Measurements from ENCODE around the gene CTCF.
A peak's percentile ranks its signal among the peaks of the same experiment; 100 is the strongest.

Gene CTCF

DNA sequence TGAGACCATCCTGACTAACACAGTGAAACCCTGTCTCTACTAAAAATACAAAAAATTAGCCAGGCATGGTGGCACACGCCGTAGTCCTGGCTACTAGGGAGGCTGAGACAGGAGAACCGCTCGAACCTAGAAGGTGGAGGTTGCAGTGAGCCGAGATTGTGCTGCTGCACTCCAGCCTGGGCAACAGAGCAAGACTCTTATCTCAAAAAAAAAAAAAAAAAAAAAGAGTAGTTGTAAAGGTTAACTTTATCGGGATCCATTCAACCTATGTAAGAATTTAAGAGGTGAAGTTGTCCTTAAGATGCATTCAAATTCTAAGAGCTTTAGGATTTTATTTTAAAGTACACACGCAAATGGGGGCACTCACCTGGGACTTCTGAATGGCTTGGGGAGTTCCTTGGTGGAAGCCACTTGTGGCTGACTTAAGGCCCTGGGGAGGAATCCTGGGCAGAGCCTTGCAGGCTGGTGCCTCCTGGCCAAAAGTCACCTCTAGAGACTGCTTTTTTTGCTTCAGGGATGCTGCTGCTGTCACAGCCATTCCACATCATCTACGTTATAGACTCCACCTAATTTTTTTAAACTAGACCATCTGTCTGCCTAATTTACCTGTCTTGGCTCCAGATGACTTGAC, 3.3 kb downstream of the CTCF start:
- no peaks in the 10 kb centered on the region for H3K9me3 ChIP-seq (ENCODE audit: insufficient read depth, low read depth, low read length)
- WGBS = 97% methylated on average over 8 of the region's 8 CpGs
- no peak overlapping the region for H3K27ac ChIP-seq (ENCODE audit: low read depth, low read length)
- no peak overlapping the region for H3K9ac ChIP-seq (ENCODE audit: low read depth, low read length)
- H3K4me3 ChIP-seq (ENCODE audit: low read length) = no peak overlapping the region
- H3K36me3 ChIP-seq (ENCODE audit: insufficient read depth, low read length) = no peaks in the 10 kb centered on the region; the same call in 1 of the 2 replicates
- peaks cover 11% of the 10 kb centered on the region; the same call in 1 of the 2 replicates for H3K4me1 ChIP-seq (ENCODE audit: insufficient read depth, low read length)
- no peaks in the 10 kb centered on the region for H3K27me3 ChIP-seq (ENCODE audit: insufficient read depth, low read length)

DNA sequence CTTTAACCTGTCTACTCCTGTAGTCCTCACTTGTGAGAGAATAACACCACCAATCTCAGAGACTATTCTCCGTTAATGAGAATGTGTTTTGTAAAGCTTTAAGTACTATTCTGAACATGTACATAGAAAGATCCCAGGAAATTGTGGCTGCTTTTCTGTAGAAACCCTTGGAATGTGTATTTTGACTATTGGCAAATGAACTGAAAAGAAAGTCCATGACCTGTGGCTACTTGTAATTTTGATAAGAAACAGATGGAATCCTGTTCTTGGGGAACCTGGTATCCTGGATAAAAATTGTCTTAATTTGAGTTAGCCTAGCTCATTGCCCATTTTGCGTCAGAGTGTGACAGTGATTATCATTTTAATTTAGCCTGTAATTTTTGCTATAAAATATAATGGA, 9.1 kb downstream of the CTCF start:
- Histone ChIP-seq H3K36me3 (ENCODE audit: insufficient read depth, low read length) (peaks cover 44% of the 10 kb centered on the region), H3K9ac (ENCODE audit: low read depth, low read length) (no peak overlapping the region), H3K27ac (ENCODE audit: low read depth, low read length) (no peak overlapping the region), H3K9me3 (ENCODE audit: insufficient read depth, low read depth, low read length) (no peaks in the 10 kb centered on the region), H3K4me3 (ENCODE audit: low read length) (no peak overlapping the region), H3K27me3 (ENCODE audit: insufficient read depth, low read length) (no peaks in the 10 kb centered on the region), H3K4me1 (ENCODE audit: insufficient read depth, low read length) (no peaks in the 10 kb centered on the region)
- 100% methylated on average over 2 of the region's 2 CpGs for WGBS

DNA sequence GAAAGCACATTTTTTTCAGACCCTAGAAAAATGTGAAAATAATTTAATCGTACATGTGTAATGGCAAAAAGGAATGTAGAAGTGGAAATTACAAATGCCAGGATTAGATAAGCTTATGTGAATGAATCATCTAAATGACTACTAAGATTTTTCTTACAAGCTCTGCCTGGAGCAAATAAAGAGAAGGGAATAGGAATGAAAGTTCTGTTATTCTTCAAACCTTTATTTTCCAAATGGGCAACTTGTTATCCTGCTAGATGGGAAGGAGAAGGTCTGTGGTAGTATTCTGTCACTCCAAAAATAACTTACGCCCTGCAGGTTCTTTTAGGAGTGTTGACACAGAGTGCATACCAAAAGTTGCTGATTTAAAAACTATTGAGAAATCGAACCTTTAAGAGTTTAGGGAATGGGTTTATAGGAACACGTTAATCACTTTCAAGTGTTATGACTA, 9.7 kb downstream of the CTCF start:
- no peaks in the 10 kb centered on the region for H3K9me3 ChIP-seq (ENCODE audit: insufficient read depth, low read depth, low read length)
- no peak overlapping the region for H3K27ac ChIP-seq (ENCODE audit: low read depth, low read length)
- no peaks in the 10 kb centered on the region for H3K27me3 ChIP-seq (ENCODE audit: insufficient read depth, low read length)
- H3K36me3 ChIP-seq (ENCODE audit: insufficient read depth, low read length) = peaks cover 44% of the 10 kb centered on the region
- no peak overlapping the region for H3K9ac ChIP-seq (ENCODE audit: low read depth, low read length)
- no peaks in the 10 kb centered on the region for H3K4me1 ChIP-seq (ENCODE audit: insufficient read depth, low read length)
- no peak overlapping the region for H3K4me3 ChIP-seq (ENCODE audit: low read length)
- WGBS = 97% methylated on average over 4 of the region's 4 CpGs

DNA sequence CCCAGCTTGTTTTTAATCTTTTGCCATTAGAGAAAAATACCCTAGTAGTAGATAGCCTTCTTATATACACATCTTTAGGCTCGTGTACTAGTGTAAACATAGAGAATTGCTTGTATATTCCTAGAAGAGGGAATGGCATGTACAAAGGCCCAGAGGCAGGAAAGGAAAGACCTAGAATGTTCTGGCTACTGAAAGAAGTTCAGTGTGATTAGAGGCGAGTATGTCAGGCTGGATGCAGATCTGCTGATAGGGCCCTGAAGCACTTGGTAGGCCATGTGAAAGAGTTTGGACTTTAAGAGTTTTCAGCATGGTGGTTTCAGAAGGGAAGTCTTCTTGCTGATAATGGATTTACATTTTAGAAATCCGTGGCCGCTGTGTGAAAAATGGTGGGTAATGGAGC, 17.4 kb downstream of the CTCF start:
- Histone ChIP-seq H3K4me3 (ENCODE audit: low read length) (no peak overlapping the region), H3K9ac (ENCODE audit: low read depth, low read length) (no peak overlapping the region), H3K36me3 (ENCODE audit: insufficient read depth, low read length) (peaks cover 41% of the 10 kb centered on the region), H3K9me3 (ENCODE audit: insufficient read depth, low read depth, low read length) (no peaks in the 10 kb centered on the region), H3K27me3 (ENCODE audit: insufficient read depth, low read length) (no peaks in the 10 kb centered on the region), H3K27ac (ENCODE audit: low read depth, low read length) (no peak overlapping the region), H3K4me1 (ENCODE audit: insufficient read depth, low read length) (no peaks in the 10 kb centered on the region)
- WGBS = 92% methylated on average over 4 of the region's 4 CpGs

DNA sequence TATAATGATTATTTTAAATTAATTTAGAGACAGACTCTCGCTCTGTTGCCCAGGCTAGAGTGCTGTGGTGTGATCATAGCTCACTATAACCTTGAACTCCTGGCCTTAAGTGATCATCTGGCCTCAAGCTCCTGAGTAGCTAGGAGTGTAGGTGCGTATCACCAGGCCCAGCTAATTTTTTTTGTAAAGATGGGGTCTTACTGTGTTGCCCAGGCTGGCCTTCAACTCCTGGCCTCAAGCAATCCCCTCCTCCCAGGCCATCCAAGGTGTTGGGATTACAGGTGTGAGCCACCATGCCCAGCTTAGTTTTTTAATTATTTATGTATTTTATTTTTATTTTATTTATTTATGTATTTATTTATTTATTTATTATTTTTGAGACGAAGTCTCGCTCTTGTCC, 17.9 kb downstream of the CTCF start:
- WGBS = 96% methylated on average over 4 of the region's 4 CpGs

DNA sequence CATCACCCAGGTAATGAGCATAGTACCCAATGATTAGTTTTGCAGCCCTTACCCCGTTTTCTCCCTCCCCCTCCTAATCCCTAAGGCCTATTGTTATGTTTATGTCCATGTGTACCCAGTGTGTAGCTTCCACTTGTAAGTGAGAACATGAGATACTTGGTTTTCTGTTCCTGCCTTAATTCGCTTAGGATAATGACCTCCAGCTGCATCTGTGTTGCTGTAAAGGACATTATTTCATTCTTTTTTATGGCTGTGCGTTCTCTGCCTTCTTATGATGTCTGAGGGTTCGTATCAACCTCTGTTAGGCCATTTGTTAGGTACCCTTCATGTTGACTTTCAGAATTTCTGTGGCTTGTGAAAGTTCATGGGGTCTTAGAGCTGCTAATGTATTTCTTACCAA, 31.0 kb downstream of the CTCF start:
- Histone ChIP-seq H3K36me3 (ENCODE audit: insufficient read depth, low read length) (peaks cover 8% of the 10 kb centered on the region; the same call in 1 of the 2 replicates), H3K9ac (ENCODE audit: low read depth, low read length) (no peak overlapping the region), H3K27me3 (ENCODE audit: insufficient read depth, low read length) (no peaks in the 10 kb centered on the region), H3K27ac (ENCODE audit: low read depth, low read length) (peak overlapping the region; percentile 94; the same call in 1 of the 2 replicates), H3K4me1 (ENCODE audit: insufficient read depth, low read length) (peaks cover 32% of the 10 kb centered on the region), H3K9me3 (ENCODE audit: insufficient read depth, low read depth, low read length) (no peaks in the 10 kb centered on the region), H3K4me3 (ENCODE audit: low read length) (peak overlapping the region; percentile 15; the same call in 1 of the 2 replicates)
- 52% methylated on average over 3 of the region's 4 CpGs for WGBS

More for the DNA sequence above, 17.9 kb downstream of the CTCF start:
- H3K9me3 ChIP-seq (ENCODE audit: insufficient read depth, low read depth, low read length) = no peaks in the 10 kb centered on the region
- no peak overlapping the region for H3K27ac ChIP-seq (ENCODE audit: low read depth, low read length)
- H3K36me3 ChIP-seq (ENCODE audit: insufficient read depth, low read length) = peaks cover 36% of the 10 kb centered on the region
- no peaks in the 10 kb centered on the region for H3K4me1 ChIP-seq (ENCODE audit: insufficient read depth, low read length)
- H3K4me3 ChIP-seq (ENCODE audit: low read length) = no peak overlapping the region
- H3K27me3 ChIP-seq (ENCODE audit: insufficient read depth, low read length) = no peaks in the 10 kb centered on the region
- H3K9ac ChIP-seq (ENCODE audit: low read depth, low read length) = no peak overlapping the region

DNA sequence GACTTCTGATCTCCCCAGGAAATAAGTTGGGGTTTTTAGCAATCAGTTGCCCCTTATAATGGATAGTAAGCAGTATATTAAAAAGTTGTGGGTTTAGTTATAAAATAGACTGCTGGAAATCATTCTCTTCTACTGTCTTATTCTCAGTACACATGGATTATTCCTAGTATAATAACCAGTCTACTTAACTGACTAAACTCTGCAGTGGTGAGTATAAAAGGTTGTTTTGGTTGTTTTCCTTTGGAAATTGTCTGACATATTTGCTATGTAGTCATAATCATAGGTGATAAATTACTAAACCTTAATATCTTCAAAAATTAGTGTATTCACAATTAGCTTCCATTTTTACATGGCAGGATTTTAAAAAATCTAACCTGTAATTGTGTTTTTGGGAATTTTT, 31.4 kb downstream of the CTCF start:
- Histone ChIP-seq H3K27ac (ENCODE audit: low read depth, low read length) (peak overlapping the region; percentile 94; the same call in 1 of the 2 replicates), H3K9me3 (ENCODE audit: insufficient read depth, low read depth, low read length) (no peaks in the 10 kb centered on the region), H3K9ac (ENCODE audit: low read depth, low read length) (no peak overlapping the region), H3K4me1 (ENCODE audit: insufficient read depth, low read length) (peaks cover 32% of the 10 kb centered on the region), H3K36me3 (ENCODE audit: insufficient read depth, low read length) (peaks cover 6% of the 10 kb centered on the region; the same call in 1 of the 2 replicates), H3K27me3 (ENCODE audit: insufficient read depth, low read length) (no peaks in the 10 kb centered on the region), H3K4me3 (ENCODE audit: low read length) (peak overlapping the region; percentile 1; the same call in 1 of the 2 replicates)

DNA sequence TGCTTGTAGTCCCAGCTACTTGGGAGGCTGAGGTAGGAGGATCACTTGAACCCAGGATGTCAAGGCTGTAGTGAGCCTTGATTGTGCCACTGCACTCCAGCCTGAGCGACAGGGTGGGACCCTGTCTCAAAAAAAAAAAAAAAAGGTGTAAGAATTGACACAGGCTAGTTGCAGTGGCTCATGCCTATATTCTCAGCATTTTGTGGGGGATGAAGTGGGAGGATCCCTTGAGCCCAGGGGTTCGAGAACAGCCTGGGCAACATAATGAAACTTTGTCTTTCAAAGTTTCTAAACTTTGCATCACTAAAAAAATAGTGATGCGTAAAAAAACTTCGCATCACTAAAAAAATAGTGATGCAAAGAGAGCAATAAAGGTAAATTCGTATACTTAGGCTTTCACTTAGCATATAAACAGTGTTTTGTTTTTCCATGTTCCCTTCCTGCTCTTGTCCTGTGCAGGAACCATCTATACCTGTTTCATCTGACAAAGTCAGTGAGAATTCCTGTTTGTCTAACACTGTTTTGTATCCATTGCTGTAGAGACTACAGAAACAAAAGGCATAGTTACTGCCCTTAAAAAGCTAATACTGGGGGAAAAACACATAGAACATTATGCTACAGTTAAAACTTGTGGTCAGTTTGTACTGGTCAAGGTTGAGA, 32.1 kb downstream of the CTCF start:
- peak overlapping the region; percentile 1; the same call in 1 of the 2 replicates for H3K9ac ChIP-seq (ENCODE audit: low read depth, low read length)
- no peaks in the 10 kb centered on the region for H3K9me3 ChIP-seq (ENCODE audit: insufficient read depth, low read depth, low read length)
- peak overlapping the region; percentile 8; the same call in 1 of the 2 replicates for H3K4me3 ChIP-seq (ENCODE audit: low read length)
- H3K4me1 ChIP-seq (ENCODE audit: insufficient read depth, low read length) = peaks cover 32% of the 10 kb centered on the region
- peaks cover 4% of the 10 kb centered on the region; the same call in 1 of the 2 replicates for H3K36me3 ChIP-seq (ENCODE audit: insufficient read depth, low read length)
- peak overlapping the region; percentile 94; the same call in 1 of the 2 replicates for H3K27ac ChIP-seq (ENCODE audit: low read depth, low read length)
- 55% methylated on average over 5 of the region's 5 CpGs for WGBS
- H3K27me3 ChIP-seq (ENCODE audit: insufficient read depth, low read length) = no peaks in the 10 kb centered on the region

DNA sequence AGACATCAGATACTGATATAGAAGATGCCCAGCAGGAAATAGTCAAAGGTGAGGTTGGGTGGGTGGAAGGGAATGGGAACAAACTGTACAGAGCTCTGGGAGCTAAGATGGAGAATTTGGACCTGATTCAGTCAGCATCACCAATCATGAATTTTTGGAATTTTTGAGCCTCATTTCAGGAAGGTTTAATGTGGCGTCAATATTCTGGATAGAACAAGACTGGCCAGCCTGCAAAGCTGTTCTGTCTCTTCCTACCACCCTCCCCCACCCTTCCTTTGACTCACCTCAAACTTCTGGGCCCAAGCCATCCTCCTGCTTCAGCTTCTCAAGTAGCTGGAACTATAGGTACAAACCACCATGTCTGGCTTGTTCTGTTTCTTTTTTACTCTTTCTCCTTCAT, 32.6 kb downstream of the CTCF start:
- WGBS = 97% methylated on average over 1 of the region's 1 CpG
- no peaks in the 10 kb centered on the region for H3K27me3 ChIP-seq (ENCODE audit: insufficient read depth, low read length)
- H3K4me3 ChIP-seq (ENCODE audit: low read length) = peak overlapping the region; percentile 8; the same call in 1 of the 2 replicates
- no peaks in the 10 kb centered on the region for H3K36me3 ChIP-seq (ENCODE audit: insufficient read depth, low read length)
- H3K27ac ChIP-seq (ENCODE audit: low read depth, low read length) = peak overlapping the region; percentile 94
- H3K4me1 ChIP-seq (ENCODE audit: insufficient read depth, low read length) = peaks cover 32% of the 10 kb centered on the region
- H3K9me3 ChIP-seq (ENCODE audit: insufficient read depth, low read depth, low read length) = no peaks in the 10 kb centered on the region
- H3K9ac ChIP-seq (ENCODE audit: low read depth, low read length) = peak overlapping the region; percentile 1; the same call in 1 of the 2 replicates

DNA sequence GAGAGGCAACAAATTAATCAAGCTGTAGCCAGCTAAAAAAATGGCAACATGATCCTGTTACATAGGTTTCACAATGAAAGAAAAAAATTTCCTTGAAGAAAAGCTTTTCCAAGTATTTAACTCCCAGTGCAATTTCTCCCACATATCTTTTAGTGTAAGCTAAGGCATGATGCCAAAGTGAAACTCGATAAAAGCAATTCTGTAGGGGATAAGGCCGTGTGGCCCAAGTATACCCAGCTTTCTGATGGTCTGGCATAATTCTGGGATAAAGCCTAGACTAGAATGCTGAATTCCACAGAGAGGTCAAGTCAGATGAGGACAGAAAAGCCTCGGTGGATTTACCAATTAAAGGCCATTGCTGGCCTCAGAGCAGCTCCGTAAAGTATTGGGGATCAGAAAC, 36.2 kb downstream of the CTCF start:
- Histone ChIP-seq H3K27me3 (ENCODE audit: insufficient read depth, low read length) (no peaks in the 10 kb centered on the region), H3K4me3 (ENCODE audit: low read length) (no peak overlapping the region), H3K9me3 (ENCODE audit: insufficient read depth, low read depth, low read length) (no peaks in the 10 kb centered on the region), H3K27ac (ENCODE audit: low read depth, low read length) (no peak overlapping the region), H3K36me3 (ENCODE audit: insufficient read depth, low read length) (no peaks in the 10 kb centered on the region), H3K4me1 (ENCODE audit: insufficient read depth, low read length) (peaks cover 28% of the 10 kb centered on the region), H3K9ac (ENCODE audit: low read depth, low read length) (no peak overlapping the region)
- 94% methylated on average over 4 of the region's 4 CpGs for WGBS

DNA sequence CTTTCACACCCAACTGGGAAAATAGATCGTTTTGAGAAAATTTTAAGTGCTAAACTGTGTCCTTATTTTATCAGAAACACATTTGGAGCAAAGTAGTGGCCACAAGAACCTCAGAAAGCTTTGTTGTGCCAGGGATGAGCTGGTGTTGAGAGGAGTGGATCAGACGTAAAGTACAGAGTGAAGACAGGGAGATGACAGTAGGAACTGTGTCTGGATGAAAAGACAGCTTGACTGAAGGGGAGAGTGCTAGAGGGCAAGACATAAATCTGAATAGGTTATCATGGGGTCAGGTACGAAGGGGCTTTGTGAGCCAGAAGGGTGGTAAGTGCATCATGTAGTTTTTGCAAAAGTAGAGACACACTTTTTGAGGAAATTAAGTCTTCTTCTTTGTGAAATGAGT, 43.3 kb downstream of the CTCF start:
- Histone ChIP-seq H3K36me3 (ENCODE audit: insufficient read depth, low read length) (peaks cover 2% of the 10 kb centered on the region), H3K27me3 (ENCODE audit: insufficient read depth, low read length) (no peaks in the 10 kb centered on the region), H3K27ac (ENCODE audit: low read depth, low read length) (no peak overlapping the region), H3K9ac (ENCODE audit: low read depth, low read length) (no peak overlapping the region), H3K4me3 (ENCODE audit: low read length) (no peak overlapping the region), H3K9me3 (ENCODE audit: insufficient read depth, low read depth, low read length) (no peaks in the 10 kb centered on the region), H3K4me1 (ENCODE audit: insufficient read depth, low read length) (peaks cover 4% of the 10 kb centered on the region; the same call in 1 of the 2 replicates)
- 92% methylated on average over 3 of the region's 3 CpGs for WGBS

All from HUES64 (cell line).